Esophagus squamous epithelium (tissue), 4 donors: ENCODE measurements around the gene RNF223.

Experiments used
- POLR2A ChIP-seq, 4 donors: fragments of 450-650 bp; IDR thresholded peaks; one replicate each; pipeline ENCODE4 v1.6.1; 2017; ENCODE audit warnings: antibody characterized with exemption in 4 of 4, mild to moderate bottlenecking in 4 of 4, moderate library complexity in 3 of 4
- TF ChIP-seq, protein P1 (sequence below), 6 experiments: fragments of 450-650 bp in 4 of 6; fragments of 200-600 bp in 2 of 6; sonication (generic) in 2 of 6; IDR thresholded peaks; one replicate each; pipeline ENCODE4 v1.5.1; 2016 to 2019; ENCODE audit warnings: antibody characterized with exemption in 6 of 6, mild to moderate bottlenecking in 4 of 6, moderate library complexity in 4 of 6

DNA sequence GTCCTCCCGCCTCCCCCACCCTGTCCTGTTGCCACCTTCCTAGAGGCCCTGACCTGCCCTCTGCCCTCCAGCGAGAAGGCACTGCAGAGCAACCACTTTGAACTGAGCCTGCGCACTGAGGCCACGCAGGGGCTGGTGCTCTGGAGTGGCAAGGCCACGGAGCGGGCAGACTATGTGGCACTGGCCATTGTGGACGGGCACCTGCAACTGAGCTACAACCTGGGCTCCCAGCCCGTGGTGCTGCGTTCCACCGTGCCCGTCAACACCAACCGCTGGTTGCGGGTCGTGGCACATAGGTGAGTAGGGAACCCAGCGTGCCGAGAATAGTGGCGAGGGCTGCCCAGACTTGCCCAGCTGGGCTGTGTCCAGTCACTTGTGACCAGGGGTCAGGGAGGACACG is 20.4 kb downstream of the RNF223 start:
- no peak for TF ChIP-seq POLR2A (IDR thresholded peaks at IDR 0.05)
- TF ChIP-seq, protein P1, sequence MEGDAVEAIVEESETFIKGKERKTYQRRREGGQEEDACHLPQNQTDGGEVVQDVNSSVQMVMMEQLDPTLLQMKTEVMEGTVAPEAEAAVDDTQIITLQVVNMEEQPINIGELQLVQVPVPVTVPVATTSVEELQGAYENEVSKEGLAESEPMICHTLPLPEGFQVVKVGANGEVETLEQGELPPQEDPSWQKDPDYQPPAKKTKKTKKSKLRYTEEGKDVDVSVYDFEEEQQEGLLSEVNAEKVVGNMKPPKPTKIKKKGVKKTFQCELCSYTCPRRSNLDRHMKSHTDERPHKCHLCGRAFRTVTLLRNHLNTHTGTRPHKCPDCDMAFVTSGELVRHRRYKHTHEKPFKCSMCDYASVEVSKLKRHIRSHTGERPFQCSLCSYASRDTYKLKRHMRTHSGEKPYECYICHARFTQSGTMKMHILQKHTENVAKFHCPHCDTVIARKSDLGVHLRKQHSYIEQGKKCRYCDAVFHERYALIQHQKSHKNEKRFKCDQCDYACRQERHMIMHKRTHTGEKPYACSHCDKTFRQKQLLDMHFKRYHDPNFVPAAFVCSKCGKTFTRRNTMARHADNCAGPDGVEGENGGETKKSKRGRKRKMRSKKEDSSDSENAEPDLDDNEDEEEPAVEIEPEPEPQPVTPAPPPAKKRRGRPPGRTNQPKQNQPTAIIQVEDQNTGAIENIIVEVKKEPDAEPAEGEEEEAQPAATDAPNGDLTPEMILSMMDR (IDR thresholded peaks at IDR 0.05), result no peak
